ENCODE data around the gene SPEM2. TPM values are rescaled to one million over a fixed set of nuclear protein-coding genes. Genes with fewer than 3 reads are reported as not detected.

SPEM2 gene
- total RNA-seq, 1 experiment from 2014 or later, result not detected

DNA sequence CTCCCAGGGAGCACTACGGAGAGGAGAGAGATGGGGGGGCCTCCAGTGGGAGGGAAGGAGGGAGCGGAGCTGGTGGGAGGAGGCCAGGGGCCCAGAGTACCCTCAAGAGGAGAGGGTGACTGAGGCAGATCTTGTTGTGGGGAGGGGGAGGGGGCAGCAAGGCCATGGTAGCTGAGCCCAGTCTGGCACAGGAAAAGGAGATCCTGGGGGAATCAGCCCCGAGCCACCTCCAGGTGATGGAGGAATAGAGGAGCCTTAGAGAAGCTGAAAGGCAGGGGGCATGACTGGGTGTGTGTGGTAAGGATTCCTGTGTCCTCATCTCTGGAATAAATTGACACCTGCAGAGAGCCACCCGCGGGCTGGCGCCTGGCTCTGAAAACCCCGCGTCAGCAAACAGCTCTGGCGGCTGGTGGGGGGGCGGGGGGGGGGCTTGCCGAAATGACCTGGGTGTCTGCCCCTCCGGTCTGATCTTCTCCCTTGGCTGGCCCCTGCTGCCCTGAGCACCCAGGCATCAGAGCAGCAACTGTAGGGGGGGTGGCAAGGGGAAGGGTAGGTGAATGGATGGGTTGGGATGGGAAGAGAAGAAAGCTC is 19.1 kb upstream of the SPEM2 start:
- H3K4me3 ChIP-seq (replicated peaks in 1 of 2; ENCODE audit: low read depth in 1 of 2, low read length in 2 of 2), result no peak overlapping the region; a peak in 1 of 4 replicates
- no peaks in the 10 kb centered on the region for H3K9me2 ChIP-seq (ENCODE audit: insufficient read depth)
- ATAC-seq, result no peak
- H3K79me2 ChIP-seq (ENCODE audit: insufficient read depth, low read length), result peaks cover 8% of the 10 kb centered on the region
- peak overlapping the region; percentile 84; the same call in 1 of the 2 replicates for H3K9ac ChIP-seq (ENCODE audit: low read length)
- ChIA-PET RAD21 (ENCODE audit: low non-redundant PET in 1 of 2, low total read pairs in 2 of 2, uncharacterized antibody in 2 of 2, unreplicated experiment in 2 of 2) (no interaction called here), POLR2A (interaction anchor here (0.6 kb wide), 1 partner anchor 140 kb away, joined by 6 read pairs; no protein-coding TSS in a partner anchor), CTCF (interaction anchor here (1.1 kb wide), 1 partner anchor 31 kb away, joined by 4 read pairs; no protein-coding TSS in a partner anchor)
- H3K4me1 ChIP-seq (ENCODE audit: control insufficient read depth in 1 of 2, insufficient read depth in 2 of 2, low read length in 2 of 2), result peaks cover 17 to 29% of the 10 kb centered on the region in 2 experiments
- no peaks in the 10 kb centered on the region for H4K20me1 ChIP-seq (ENCODE audit: insufficient read depth)
- TF ChIP-seq ELF1 (IDR thresholded peaks at IDR 0.05; ENCODE audit: borderline replicate concordance, low read depth) (no peak), FOSL1 (IDR thresholded peaks at IDR 0.05; ENCODE audit: low read depth) (no peak), EZH2phosphoT487 (IDR thresholded peaks at IDR 0.05; ENCODE audit: borderline replicate concordance) (no peak), CEBPB (IDR thresholded peaks at IDR 0.05; ENCODE audit: low read depth) (no peak), YY1 (IDR thresholded peaks at IDR 0.05; ENCODE audit: extremely low read depth, insufficient replicate concordance, low read depth, low read length) (no peak), SIN3A (IDR thresholded peaks at IDR 0.05; ENCODE audit: low read depth) (no peak), ZNF274 (IDR thresholded peaks at IDR 0.05; ENCODE audit: low read depth, low read length) (no peak), ZFX (IDR thresholded peaks at IDR 0.05) (no peak), JUND (IDR thresholded peaks at IDR 0.05) (no peak), RAD21 (IDR thresholded peaks at IDR 0.05; ENCODE audit: low read depth) (no peak), CBX3 (IDR thresholded peaks at IDR 0.05; ENCODE audit: low read depth) (no peak)
- H3K27ac ChIP-seq (ENCODE audit: low read depth, low read length), result no peak overlapping the region
- peak overlapping the region; percentile 81 for H3K4me2 ChIP-seq (ENCODE audit: low read length)
- H3K9me3 ChIP-seq (ENCODE audit: control insufficient read depth in 1 of 2, insufficient read depth in 1 of 2, low read depth in 1 of 2, low read length in 2 of 2), result no peaks in the 10 kb centered on the region
- no TSS peak for BruUV-seq (replicated peaks)
- H2AFZ ChIP-seq (ENCODE audit: low read depth, low read length, poor library complexity, severe bottlenecking), result no peak overlapping the region
- intact Hi-C loops (cut with micrococcal nuclease), result no loop called here
- H3K27me3 ChIP-seq (ENCODE audit: insufficient read depth, low read length), result no peaks in the 10 kb centered on the region
- H3K36me3 ChIP-seq (ENCODE audit: control insufficient read depth in 1 of 2, insufficient read depth in 2 of 2, low read length in 2 of 2), result peaks cover 0 to 6% of the 10 kb centered on the region in 2 experiments; a peak in 1 of 4 replicates
- DNase-seq (ENCODE audit: low read depth, low spot score), result no peak

DNA sequence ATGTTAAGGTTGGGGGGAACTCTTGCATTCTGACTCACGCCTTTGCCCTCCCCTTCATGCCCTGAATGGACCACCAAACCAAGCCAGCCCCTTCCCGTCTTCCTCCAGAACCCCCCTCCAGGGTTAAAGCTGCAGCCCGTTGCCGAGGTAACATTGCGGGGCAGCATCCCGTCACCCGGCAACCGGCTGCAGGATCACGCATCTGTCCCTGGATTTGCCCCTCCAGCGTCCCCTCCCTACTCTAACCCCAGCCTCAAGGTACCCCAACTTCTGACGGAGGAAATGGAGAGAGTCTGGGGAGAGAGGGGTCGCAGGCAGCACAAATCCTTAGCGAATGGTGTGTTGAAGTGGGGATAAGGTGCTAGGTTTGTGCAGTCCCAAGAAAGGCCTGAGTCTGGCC is 18.3 kb upstream of the SPEM2 start:
- Histone ChIP-seq H3K4me3 (replicated peaks in 1 of 2; ENCODE audit: low read depth in 1 of 2, low read length in 2 of 2) (no peak overlapping the region), H3K9me3 (ENCODE audit: control insufficient read depth in 1 of 2, insufficient read depth in 1 of 2, low read depth in 1 of 2, low read length in 2 of 2) (no peaks in the 10 kb centered on the region), H3K79me2 (ENCODE audit: insufficient read depth, low read length) (peaks cover 8% of the 10 kb centered on the region), H3K4me2 (ENCODE audit: low read length) (no peak overlapping the region), H3K36me3 (ENCODE audit: control insufficient read depth in 1 of 2, insufficient read depth in 2 of 2, low read length in 2 of 2) (peaks cover 0 to 6% of the 10 kb centered on the region in 2 experiments; a peak in 1 of 4 replicates), H3K9me2 (ENCODE audit: insufficient read depth) (no peaks in the 10 kb centered on the region), H3K27me3 (ENCODE audit: insufficient read depth, low read length) (no peaks in the 10 kb centered on the region), H4K20me1 (ENCODE audit: insufficient read depth) (no peaks in the 10 kb centered on the region), H2AFZ (ENCODE audit: low read depth, low read length, poor library complexity, severe bottlenecking) (no peak overlapping the region), H3K4me1 (ENCODE audit: control insufficient read depth in 1 of 2, insufficient read depth in 2 of 2, low read length in 2 of 2) (peaks cover 13 to 22% of the 10 kb centered on the region in 2 experiments), H3K27ac (ENCODE audit: low read depth, low read length) (no peak overlapping the region), H3K9ac (ENCODE audit: low read length) (no peak overlapping the region)
- POLR2A ChIA-PET, result interaction anchor here (0.6 kb wide), 1 partner anchor 140 kb away, joined by 6 read pairs; no protein-coding TSS in a partner anchor
- CTCF ChIA-PET, result interaction anchor here (1.1 kb wide), 1 partner anchor 30 kb away, joined by 4 read pairs; no protein-coding TSS in a partner anchor
- RAD21 ChIA-PET (ENCODE audit: low non-redundant PET in 1 of 2, low total read pairs in 2 of 2, uncharacterized antibody in 2 of 2, unreplicated experiment in 2 of 2), result no interaction called here
- no peak for ATAC-seq
- no TSS peak for BruUV-seq (replicated peaks)
- no peak for DNase-seq (ENCODE audit: low read depth, low spot score)
- intact Hi-C loops (cut with micrococcal nuclease), result no loop called here
- TF ChIP-seq ZNF274 (IDR thresholded peaks at IDR 0.05; ENCODE audit: low read depth, low read length) (no peak), POLR2AphosphoS5 (IDR thresholded peaks at IDR 0.05; ENCODE audit: low read depth, low read length) (no peak), EZH2 (IDR thresholded peaks at IDR 0.05) (no peak), SIN3A (IDR thresholded peaks at IDR 0.05; ENCODE audit: low read depth) (no peak)
- TF ChIP-seq, protein P1, sequence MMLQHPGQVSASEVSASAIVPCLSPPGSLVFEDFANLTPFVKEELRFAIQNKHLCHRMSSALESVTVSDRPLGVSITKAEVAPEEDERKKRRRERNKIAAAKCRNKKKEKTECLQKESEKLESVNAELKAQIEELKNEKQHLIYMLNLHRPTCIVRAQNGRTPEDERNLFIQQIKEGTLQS (IDR thresholded peaks at IDR 0.05), result no peak
- TF ChIP-seq, protein P2, sequence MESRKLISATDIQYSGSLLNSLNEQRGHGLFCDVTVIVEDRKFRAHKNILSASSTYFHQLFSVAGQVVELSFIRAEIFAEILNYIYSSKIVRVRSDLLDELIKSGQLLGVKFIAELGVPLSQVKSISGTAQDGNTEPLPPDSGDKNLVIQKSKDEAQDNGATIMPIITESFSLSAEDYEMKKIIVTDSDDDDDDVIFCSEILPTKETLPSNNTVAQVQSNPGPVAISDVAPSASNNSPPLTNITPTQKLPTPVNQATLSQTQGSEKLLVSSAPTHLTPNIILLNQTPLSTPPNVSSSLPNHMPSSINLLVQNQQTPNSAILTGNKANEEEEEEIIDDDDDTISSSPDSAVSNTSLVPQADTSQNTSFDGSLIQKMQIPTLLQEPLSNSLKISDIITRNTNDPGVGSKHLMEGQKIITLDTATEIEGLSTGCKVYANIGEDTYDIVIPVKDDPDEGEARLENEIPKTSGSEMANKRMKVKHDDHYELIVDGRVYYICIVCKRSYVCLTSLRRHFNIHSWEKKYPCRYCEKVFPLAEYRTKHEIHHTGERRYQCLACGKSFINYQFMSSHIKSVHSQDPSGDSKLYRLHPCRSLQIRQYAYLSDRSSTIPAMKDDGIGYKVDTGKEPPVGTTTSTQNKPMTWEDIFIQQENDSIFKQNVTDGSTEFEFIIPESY (IDR thresholded peaks at IDR 0.05; ENCODE audit: extremely low read depth, insufficient replicate concordance, low read length), result no peak

Data from HCT116 (cell line).